Measurements from ENCODE around the gene NSMF. TPM values are rescaled to one million over a fixed set of nuclear protein-coding genes. Genes with fewer than 3 reads are reported as not detected.

NSMF gene
- total and polyA plus RNA-seq, 2 of the 8 experiments (the other 6 are each of a cell fraction or from before 2014, with no cell fraction given), result 56.7 to 65.1 TPM

DNA sequence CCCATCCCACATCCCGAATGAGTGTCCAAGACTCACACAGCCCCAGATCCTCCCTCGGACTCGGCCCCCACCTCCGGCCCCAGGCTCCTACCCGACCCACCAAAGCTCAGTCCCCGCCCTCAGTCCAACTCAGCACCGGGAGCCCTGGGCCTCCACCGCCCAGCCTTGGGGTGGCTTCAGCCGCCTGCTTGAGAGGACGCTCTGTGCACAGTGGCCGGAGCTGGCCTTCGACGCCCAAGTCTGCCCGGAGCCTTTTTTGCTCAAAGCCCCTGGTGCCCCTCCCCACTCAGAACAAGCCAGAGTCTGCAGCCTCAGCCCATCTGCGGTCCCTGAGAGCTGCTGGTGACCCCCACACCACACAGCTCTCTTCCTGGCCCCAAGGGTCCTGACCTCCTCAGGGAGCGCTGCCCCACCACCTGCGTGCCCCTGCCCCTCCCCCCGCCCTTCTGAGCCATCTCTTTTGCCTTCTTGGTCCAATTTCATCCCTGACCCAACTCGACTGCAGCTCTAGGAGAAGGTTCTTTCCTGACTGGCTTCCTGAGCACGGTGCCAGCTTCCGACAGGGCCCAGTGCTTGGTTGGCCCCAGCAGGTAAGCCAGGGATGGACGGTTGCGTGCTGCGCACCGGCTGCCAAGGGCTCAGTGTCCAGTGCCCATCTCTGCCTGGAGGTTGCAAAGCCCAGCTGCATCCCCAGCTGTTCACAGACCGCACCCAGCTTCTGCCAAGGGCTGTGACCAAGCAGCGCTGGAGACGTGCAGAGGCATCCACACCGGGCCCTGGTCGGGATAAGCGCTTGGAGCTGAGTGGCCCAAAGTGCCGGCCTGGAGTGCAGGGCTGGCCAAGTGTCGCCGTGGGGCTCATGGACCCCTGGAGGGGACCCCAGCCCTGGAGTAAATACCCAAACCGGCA, 27.7 kb upstream of the NSMF start:
- no peak overlapping the region for H3K56ac ChIP-seq (replicated peaks; ENCODE audit: insufficient read length, low read depth, low read length)
- CTCF ChIA-PET (ENCODE audit: partially characterized antibody), result interaction anchor here (0.9 to 1.2 kb wide), 3 partner anchors 8 to 30 kb away, joined by 3 read pairs; no protein-coding TSS in a partner anchor
- POLR2A ChIA-PET (ENCODE audit: partially characterized antibody), result no interaction called here
- FAIRE-seq (no peak), DNase-seq (ENCODE audit: low read depth in 1 of 2, low spot score in 2 of 2) (no peak)
- H3K23ac ChIP-seq (ENCODE audit: insufficient read length), result no peak overlapping the region
- no peak overlapping the region for H4K91ac ChIP-seq (replicated peaks; ENCODE audit: insufficient read length, low read length)
- 93% methylated on average over 28 of the region's 35 CpGs; no CpG with 5 or more reads in 1 of the 2 experiments for WGBS, 2 experiments (ENCODE audit: extremely low coverage in 1 of 2, insufficient coverage in 1 of 2, insufficient read length in 1 of 2, insufficient replicate concordance in 2 of 2, low coverage in 1 of 2, low lambda C conversion rate in 2 of 2, missing lambda C conversion rate in 1 of 2)
- no peaks in the 10 kb centered on the region for H3K79me2 ChIP-seq (ENCODE audit: control insufficient read depth in 1 of 2, insufficient read depth in 2 of 2, low read length in 2 of 2)
- H3K4me2 ChIP-seq (ENCODE audit: insufficient read depth in 1 of 2, low read depth in 2 of 2, low read length in 2 of 2), result no peak overlapping the region
- H2BK20ac ChIP-seq (ENCODE audit: low read length), result no peak overlapping the region
- H3K4me3 ChIP-seq (ENCODE audit: extremely low read depth in 1 of 4, insufficient read depth in 2 of 4, low read depth in 3 of 4, low read length in 4 of 4), result no peak overlapping the region
- TF ChIP-seq ASH2L (IDR thresholded peaks at IDR 0.05; ENCODE audit: low read length) (no peak), SRF (IDR thresholded peaks at IDR 0.05; ENCODE audit: low read depth, low read length) (no peak), CBX8 (IDR thresholded peaks at IDR 0.05; ENCODE audit: borderline replicate concordance, low read depth, low read length) (no peak)
- H3K36me3 ChIP-seq (ENCODE audit: control insufficient read depth in 2 of 4, insufficient read depth in 4 of 4, low read length in 3 of 4), result no peaks in the 10 kb centered on the region
- no peak overlapping the region for H2BK15ac ChIP-seq (ENCODE audit: low read length)
- H2BK12ac ChIP-seq (ENCODE audit: low read depth, low read length), result no peak overlapping the region
- no peak overlapping the region for H3K4ac ChIP-seq (replicated peaks; ENCODE audit: insufficient read length, low read depth, low read length)
- H4K8ac ChIP-seq (ENCODE audit: extremely low read depth, insufficient read depth, low read length), result no peak overlapping the region
- H4K5ac ChIP-seq (ENCODE audit: insufficient read length, low read depth, low read length), result no peak overlapping the region
- H3K27ac ChIP-seq (ENCODE audit: low read depth, low read length), result no peak overlapping the region
- no peaks in the 10 kb centered on the region; a peak in 1 of 7 replicates for H3K27me3 ChIP-seq (replicated peaks in 1 of 4; ENCODE audit: control insufficient read depth in 3 of 4, extremely low read depth in 1 of 4, insufficient read depth in 3 of 4, low read length in 3 of 4)
- no peak overlapping the region for H3K18ac ChIP-seq (ENCODE audit: extremely low read depth, low read length)
- H3K23me2 ChIP-seq (ENCODE audit: low read depth, low read length), result no peaks in the 10 kb centered on the region
- H3K4me1 ChIP-seq (replicated peaks in 1 of 4; ENCODE audit: control insufficient read depth in 3 of 4, insufficient read depth in 4 of 4, low read length in 3 of 4), result no peaks in the 10 kb centered on the region
- no peak overlapping the region for H3K9ac ChIP-seq (replicated peaks in 1 of 4; ENCODE audit: extremely low read depth in 1 of 4, low read depth in 3 of 4, low read length in 3 of 4)
- no peak overlapping the region for H3K14ac ChIP-seq (ENCODE audit: insufficient read length)
- no peak overlapping the region for H2BK5ac ChIP-seq (ENCODE audit: low read depth, low read length)
- no peak overlapping the region for H2BK120ac ChIP-seq (replicated peaks; ENCODE audit: low read depth, low read length)
- no peaks in the 10 kb centered on the region for H3K79me1 ChIP-seq (ENCODE audit: low read depth, low read length)
- no peaks in the 10 kb centered on the region for H3K9me3 ChIP-seq (ENCODE audit: insufficient read depth in 2 of 2, low read depth in 1 of 2, low read length in 1 of 2)
- peaks cover 0 to 1% of the 10 kb centered on the region in 2 experiments for H4K20me1 ChIP-seq (replicated peaks in 1 of 2; ENCODE audit: control insufficient read depth in 1 of 2, insufficient read depth in 2 of 2, low read length in 2 of 2)
- H2AK5ac ChIP-seq (ENCODE audit: low read depth, low read length), result no peak overlapping the region
- no peak overlapping the region for H2AFZ ChIP-seq (ENCODE audit: low read length)

All from H1 (cell line).